OCI-LY3 (cell line): ENCODE measurements around the gene SDK1.

Experiments used
- EZH2phosphoT487 ChIP-seq: fragments of 200-600 bp; shearing (Covaris generic); IDR thresholded peaks from 2 replicates; pipeline ENCODE4 v1.6.1; 2018; ENCODE audit warnings: antibody characterized with exemption, mixed run types, low read depth
- TF ChIP-seq, protein P1 (sequence below): fragments of 200-600, 300-600 bp; sonication (generic); IDR thresholded peaks from 2 replicates; pipeline ENCODE4 v1.5.1; 2014; ENCODE audit warnings: antibody characterized with exemption, low read length, low read depth

DNA sequence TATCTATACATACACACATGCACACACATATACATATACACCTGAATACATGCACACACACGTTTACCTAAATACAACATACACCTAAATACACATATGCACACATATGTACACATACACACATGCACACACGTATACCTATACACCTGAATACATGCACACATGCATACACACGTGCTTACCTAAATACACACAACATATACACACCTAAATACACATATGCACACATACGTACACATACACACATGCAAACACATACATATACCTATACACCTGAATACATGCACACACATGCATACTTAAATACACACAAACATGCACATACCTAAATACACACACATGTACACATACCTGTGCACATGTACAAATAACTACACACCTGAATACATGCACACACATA, 947.2 kb downstream of the SDK1 start:
- TF ChIP-seq, protein P1, sequence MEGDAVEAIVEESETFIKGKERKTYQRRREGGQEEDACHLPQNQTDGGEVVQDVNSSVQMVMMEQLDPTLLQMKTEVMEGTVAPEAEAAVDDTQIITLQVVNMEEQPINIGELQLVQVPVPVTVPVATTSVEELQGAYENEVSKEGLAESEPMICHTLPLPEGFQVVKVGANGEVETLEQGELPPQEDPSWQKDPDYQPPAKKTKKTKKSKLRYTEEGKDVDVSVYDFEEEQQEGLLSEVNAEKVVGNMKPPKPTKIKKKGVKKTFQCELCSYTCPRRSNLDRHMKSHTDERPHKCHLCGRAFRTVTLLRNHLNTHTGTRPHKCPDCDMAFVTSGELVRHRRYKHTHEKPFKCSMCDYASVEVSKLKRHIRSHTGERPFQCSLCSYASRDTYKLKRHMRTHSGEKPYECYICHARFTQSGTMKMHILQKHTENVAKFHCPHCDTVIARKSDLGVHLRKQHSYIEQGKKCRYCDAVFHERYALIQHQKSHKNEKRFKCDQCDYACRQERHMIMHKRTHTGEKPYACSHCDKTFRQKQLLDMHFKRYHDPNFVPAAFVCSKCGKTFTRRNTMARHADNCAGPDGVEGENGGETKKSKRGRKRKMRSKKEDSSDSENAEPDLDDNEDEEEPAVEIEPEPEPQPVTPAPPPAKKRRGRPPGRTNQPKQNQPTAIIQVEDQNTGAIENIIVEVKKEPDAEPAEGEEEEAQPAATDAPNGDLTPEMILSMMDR, result no peak
- TF ChIP-seq EZH2phosphoT487, result no peak
